RWPE1 (cell line): ENCODE measurements around the gene B4GALT2.

ENCODE experiments used
- CTCF ChIA-PET: fragments of 350-600 bp; sonication (Branson Sonifier 250); formaldehyde crosslinking; extraction: SDS; loops from one replicate; lab custom pipeline; 2021; lab: Yijun Ruan, JAX
- POLR2A ChIA-PET: fragments of 400-600 bp; formaldehyde crosslinking; extraction: SDS; loops from one replicate; lab custom pipeline; 2020; ENCODE audit warnings: antibody characterized with exemption; ENCODE audit not compliant: low non-redundant PET; lab: Yijun Ruan, JAX
- DNase-seq: peaks from one replicate; pipeline ENCODE4 v3.0.0; 2012; ENCODE audit warnings: low spot score
- H3K27ac ChIP-seq: fragments of 450-650 bp; 2 replicates; pipeline ENCODE4 v1.5.1; 2017
- TF ChIP-seq, protein P1 (sequence below): fragments of 450-650 bp; conservative IDR thresholded peaks from 2 replicates; pipeline ENCODE4 v1.5.1; 2017; ENCODE audit warnings: low read depth, mild to moderate bottlenecking

The B4GALT2 gene

DNA sequence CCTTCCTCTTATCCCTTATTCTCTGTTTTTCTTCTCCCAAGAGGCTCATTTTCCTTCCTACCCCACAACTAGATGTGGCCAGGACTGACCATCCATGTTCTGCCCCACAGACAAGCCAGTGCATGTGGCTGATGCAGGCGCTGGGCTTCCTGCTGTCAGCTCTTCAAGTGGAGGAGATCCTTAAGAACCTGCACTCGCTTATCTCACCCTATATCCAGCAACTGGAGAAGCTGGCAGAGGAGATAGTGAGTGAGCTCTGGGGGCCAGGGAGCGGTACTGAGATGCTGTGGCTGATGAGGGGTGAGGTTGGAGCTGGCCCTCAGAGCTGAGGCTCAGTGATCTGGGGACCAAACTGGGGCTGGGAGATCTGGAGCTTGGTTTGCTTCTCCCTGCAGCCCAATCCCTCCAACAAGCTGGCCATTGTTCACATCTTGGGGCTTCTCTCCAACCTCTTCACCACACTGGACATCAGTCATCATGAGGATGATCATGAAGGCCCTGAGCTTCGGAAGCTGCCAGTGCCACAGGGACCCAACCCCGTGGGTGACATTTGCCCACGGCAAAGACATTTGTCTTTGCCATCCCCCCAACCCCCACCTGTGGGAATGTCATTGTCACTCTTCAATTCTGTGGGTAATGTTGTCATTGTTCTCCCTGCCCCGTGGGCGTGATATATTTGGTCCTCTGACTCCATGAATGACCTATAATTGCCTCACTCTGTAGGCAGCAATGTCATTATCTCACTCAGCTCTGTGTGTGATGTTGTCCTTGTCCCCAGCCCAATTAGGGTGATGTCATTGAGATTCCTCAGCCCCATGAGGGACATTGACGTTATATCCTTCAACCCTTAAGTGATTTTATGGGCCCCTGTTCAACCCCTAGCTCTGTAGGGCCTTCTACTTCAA, 20.4 kb upstream of the B4GALT2 start:
- H3K27ac ChIP-seq: peak overlapping the region; percentile 66
- CTCF ChIA-PET: interaction anchor here (0.6 kb wide), 1 partner anchor 57 kb away, joined by 9 read pairs; no protein-coding TSS in a partner anchor
- TF ChIP-seq, protein P1, sequence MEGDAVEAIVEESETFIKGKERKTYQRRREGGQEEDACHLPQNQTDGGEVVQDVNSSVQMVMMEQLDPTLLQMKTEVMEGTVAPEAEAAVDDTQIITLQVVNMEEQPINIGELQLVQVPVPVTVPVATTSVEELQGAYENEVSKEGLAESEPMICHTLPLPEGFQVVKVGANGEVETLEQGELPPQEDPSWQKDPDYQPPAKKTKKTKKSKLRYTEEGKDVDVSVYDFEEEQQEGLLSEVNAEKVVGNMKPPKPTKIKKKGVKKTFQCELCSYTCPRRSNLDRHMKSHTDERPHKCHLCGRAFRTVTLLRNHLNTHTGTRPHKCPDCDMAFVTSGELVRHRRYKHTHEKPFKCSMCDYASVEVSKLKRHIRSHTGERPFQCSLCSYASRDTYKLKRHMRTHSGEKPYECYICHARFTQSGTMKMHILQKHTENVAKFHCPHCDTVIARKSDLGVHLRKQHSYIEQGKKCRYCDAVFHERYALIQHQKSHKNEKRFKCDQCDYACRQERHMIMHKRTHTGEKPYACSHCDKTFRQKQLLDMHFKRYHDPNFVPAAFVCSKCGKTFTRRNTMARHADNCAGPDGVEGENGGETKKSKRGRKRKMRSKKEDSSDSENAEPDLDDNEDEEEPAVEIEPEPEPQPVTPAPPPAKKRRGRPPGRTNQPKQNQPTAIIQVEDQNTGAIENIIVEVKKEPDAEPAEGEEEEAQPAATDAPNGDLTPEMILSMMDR: no peak
- POLR2A ChIA-PET: no interaction called here
- DNase-seq: no peak

DNA sequence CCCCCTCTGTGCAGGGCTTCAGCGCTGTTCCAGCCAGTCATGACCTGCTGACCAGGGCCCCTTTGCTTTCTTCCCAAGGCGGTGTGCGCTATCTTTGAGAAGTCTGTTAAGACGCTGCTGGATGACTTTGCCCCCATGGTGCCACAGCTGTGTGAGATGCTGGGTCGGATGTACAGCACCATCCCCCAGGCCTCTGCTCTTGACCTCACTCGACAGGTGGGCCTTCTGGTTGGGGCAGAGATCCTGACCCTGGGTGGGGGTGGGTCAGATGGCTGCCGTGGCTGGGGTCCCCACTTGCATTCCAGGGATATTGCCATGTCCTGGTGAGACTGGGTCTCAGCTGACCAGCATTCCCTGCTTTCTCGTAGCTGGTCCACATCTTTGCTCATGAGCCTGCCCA, 18.2 kb upstream of the B4GALT2 start:
- POLR2A ChIA-PET: no interaction called here
- CTCF ChIA-PET: interaction anchor here (0.6 to 0.8 kb wide), 2 partner anchors 15 to 198 kb away, joined by 3 read pairs; no protein-coding TSS in a partner anchor
- no peak overlapping the region for H3K27ac ChIP-seq
- TF ChIP-seq, protein P1: no peak
- DNase-seq: no peak

DNA sequence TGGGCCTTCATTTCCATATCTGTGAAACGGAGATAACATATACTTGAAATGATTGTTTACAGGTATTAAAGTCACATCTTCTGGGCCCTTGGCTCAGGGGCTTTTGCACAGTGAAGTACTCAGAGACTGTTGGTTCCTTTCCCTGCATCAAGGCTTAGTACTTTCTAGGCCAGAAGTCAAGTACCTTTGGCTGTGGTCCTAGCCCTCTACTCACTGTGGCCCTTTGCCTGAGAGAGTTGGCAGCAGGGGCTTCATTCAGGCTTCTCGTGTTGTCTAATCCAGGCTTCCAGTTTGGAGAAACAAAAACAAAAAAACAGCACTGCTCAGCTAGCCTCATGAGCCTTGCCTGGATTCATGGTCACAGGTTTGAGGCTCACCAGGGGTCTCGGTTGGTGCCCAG, 17.3 kb upstream of the B4GALT2 start:
- no peak for DNase-seq
- CTCF ChIA-PET: no interaction called here
- TF ChIP-seq, protein P1: no peak
- POLR2A ChIA-PET: no interaction called here
- H3K27ac ChIP-seq: no peak overlapping the region

DNA sequence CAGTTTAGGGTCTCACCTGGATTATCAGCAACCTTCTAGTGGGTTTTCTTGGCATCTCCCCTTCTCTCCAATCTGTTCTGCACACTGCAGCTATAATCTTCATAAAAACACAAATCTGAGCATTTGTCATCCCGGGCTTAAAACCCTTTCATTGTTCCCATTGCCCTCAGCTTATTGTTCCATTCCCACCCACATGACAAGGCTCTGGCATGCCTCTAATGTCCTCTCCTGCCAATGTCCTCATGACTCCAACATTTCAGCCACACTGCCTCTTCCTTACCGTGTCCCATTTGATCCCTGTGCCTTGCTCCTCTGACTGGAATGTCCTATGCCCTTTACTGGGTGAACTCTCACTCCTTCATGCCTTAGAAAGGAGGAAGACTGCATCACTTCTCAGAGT, 16.7 kb upstream of the B4GALT2 start:
- DNase-seq: no peak
- H3K27ac ChIP-seq: no peak overlapping the region
- ChIA-PET CTCF (no interaction called here), POLR2A (no interaction called here)
- TF ChIP-seq, protein P1: no peak

DNA sequence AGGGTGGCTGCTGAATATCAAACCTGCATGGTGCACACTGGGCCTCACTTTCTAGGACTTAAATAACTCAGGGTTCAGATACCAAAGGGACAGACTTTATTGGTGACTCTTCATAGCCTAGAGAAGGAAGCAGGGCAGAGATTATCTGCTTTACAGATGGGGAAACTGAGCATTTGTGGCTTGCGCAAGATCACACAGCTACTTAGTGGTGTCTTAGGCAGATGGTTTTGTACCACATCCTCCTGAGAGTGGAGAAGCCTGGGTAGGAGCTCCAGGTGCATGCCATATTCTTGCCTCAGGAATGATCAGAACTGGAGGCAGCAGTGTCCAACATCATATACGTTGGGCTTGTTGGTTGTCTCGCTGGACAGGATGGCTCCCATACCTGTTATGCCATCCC, 16.0 kb upstream of the B4GALT2 start:
- TF ChIP-seq, protein P1: no peak
- no peak for DNase-seq
- H3K27ac ChIP-seq: peak overlapping the region; percentile 4; the same call in 1 of the 2 replicates
- ChIA-PET CTCF (no interaction called here), POLR2A (no interaction called here)

DNA sequence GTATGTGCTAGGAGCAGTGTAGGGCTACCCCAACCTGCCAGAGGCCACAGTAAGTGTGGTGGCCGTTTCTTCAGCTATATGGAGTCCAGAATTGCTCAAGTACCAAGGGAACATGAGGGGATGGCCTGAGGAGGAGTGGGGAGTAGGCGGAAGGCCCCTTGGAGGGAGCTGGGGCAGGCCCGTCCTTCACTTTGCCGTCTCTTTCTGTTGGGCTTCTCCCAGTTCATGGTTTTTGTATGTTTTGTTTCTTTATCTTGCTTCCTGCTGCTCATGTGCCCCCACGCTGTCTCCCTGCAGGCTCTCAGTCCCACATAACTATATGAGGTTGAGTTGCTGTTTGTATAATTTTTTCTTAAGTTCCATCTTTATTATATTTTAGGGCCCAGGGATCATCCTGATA, 15.1 kb upstream of the B4GALT2 start:
- CTCF ChIA-PET: interaction anchor here (0.8 to 1.0 kb wide), 2 partner anchors 17 to 73 kb away, joined by 3 to 4 read pairs; partner anchors contain the start of gene IPO13
- H3K27ac ChIP-seq: peak overlapping the region; percentile 4; the same call in 1 of the 2 replicates
- TF ChIP-seq, protein P1: no peak
- POLR2A ChIA-PET: no interaction called here
- no peak for DNase-seq
